Breast epithelium (tissue), 4 donors: ENCODE data around the gene ATP13A2. TPM values are rescaled to one million over a fixed set of nuclear protein-coding genes. Genes with fewer than 3 reads are reported as not detected.

ENCODE experiments used
- DNase-seq, 2 donors: peaks; one replicate each; pipeline ENCODE4 v3.0.0-alpha.2; 2019; ENCODE audit warnings: low spot score in 2 of 2
- H3K27ac ChIP-seq, 2 donors: fragments of 200-600 bp; sonication (generic) in 1 of 2; one replicate each; pipeline ENCODE4 v1.5.1; 2016 to 2019; ENCODE audit warnings: mild to moderate bottlenecking in 1 of 2
- H3K27me3 ChIP-seq, 2 donors: fragments of 200-600 bp; sonication (generic) in 1 of 2; one replicate each; pipeline versions ENCODE4 v1.5.1 to v1.6.0; 2017 to 2019; ENCODE audit warnings: control low read depth in 1 of 2, mild to moderate bottlenecking in 1 of 2
- H3K36me3 ChIP-seq: fragments of 200-600 bp; one replicate; pipeline ENCODE4 v1.5.1; 2019
- H3K4me1 ChIP-seq, 2 donors: fragments of 200-600 bp; sonication (generic); one replicate each; pipeline ENCODE4 v1.5.1; 2016 to 2019; ENCODE audit warnings: control low read depth in 1 of 2
- H3K4me3 ChIP-seq, 3 donors: fragments of 200-600 bp; sonication (generic); 1 replicate in 2 of 3; 2 replicates in 1 of 3; pipeline ENCODE4 v1.5.1; 2016 to 2019; ENCODE audit warnings: mild to moderate bottlenecking in 3 of 3, moderate library complexity in 2 of 3
- H3K9me3 ChIP-seq, 2 donors: fragments of 200-600 bp; sonication (generic) in 1 of 2; one replicate each; pipeline ENCODE4 v1.5.1; 2016 to 2019; ENCODE audit warnings: control low read depth in 1 of 2
- POLR2A ChIP-seq: fragments of 450-650 bp; IDR thresholded peaks from one replicate; pipeline ENCODE4 v1.6.1; 2016; ENCODE audit warnings: antibody characterized with exemption, mild to moderate bottlenecking, moderate library complexity
- POLR2AphosphoS5 ChIP-seq, 3 donors: sonication (generic); formaldehyde crosslinking; IDR thresholded peaks; one replicate each; pipeline ENCODE4 v1.6.1; 2017; ENCODE audit warnings: antibody characterized with exemption in 3 of 3
- intact Hi-C: fragments of 100-400 bp; cut with DNase I; formaldehyde crosslinking; loops from one replicate; pipeline ENCODE4 v1.15.1; 2023; ENCODE audit warnings: low total_unique reads
- total RNA-seq, 3 donors: library from RNA; depleted of rRNA; stranded (reverse); fragments of >200 nt; gene quantifications; one replicate each; pipeline ENCODE4 v1.1.0, GENCODE V29; 2016
- TF ChIP-seq, protein P1 (sequence below), 3 donors: fragments of 450-650 bp; IDR thresholded peaks; one replicate each; pipeline ENCODE4 v1.5.1; 2016 to 2017; ENCODE audit warnings: antibody characterized with exemption in 3 of 3, mild to moderate bottlenecking in 3 of 3, moderate library complexity in 3 of 3

Gene ATP13A2
- total RNA-seq, 3 donors from 2014 or later = 17.3 to 31.5 (median 31.3) TPM

DNA sequence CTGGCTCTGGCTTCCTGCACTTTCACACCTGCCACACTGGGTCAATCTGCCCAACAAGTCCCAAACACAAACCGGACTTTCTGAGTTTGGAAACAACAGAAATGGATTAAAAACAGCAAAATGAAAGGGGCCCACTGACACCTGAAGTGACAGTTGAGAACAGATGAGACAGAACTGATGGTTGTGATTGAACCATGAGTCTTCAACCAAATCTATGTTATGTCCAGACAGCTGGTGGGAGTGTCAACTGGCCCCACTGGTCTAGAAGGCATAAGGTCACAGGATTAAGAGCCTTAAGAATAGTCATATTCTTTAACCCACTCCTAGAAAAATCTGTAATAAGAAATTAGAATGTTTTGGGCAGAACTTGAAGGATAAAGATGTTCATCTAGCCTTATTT, 13.0 kb upstream of the ATP13A2 start:
- Histone ChIP-seq H3K27me3 (no peaks in the 10 kb centered on the region), H3K36me3 (no peaks in the 10 kb centered on the region), H3K4me1 (peaks cover 0 to 10% of the 10 kb centered on the region in 2 donors), H3K27ac (no peak overlapping the region), H3K9me3 (no peaks in the 10 kb centered on the region), H3K4me3 (no peak overlapping the region)
- intact Hi-C loops = no loop called here
- DNase-seq = no peak
- TF ChIP-seq, protein P1, sequence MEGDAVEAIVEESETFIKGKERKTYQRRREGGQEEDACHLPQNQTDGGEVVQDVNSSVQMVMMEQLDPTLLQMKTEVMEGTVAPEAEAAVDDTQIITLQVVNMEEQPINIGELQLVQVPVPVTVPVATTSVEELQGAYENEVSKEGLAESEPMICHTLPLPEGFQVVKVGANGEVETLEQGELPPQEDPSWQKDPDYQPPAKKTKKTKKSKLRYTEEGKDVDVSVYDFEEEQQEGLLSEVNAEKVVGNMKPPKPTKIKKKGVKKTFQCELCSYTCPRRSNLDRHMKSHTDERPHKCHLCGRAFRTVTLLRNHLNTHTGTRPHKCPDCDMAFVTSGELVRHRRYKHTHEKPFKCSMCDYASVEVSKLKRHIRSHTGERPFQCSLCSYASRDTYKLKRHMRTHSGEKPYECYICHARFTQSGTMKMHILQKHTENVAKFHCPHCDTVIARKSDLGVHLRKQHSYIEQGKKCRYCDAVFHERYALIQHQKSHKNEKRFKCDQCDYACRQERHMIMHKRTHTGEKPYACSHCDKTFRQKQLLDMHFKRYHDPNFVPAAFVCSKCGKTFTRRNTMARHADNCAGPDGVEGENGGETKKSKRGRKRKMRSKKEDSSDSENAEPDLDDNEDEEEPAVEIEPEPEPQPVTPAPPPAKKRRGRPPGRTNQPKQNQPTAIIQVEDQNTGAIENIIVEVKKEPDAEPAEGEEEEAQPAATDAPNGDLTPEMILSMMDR (IDR thresholded peaks at IDR 0.05) = no peak
- TF ChIP-seq POLR2A = no peak
- no peak for TF ChIP-seq POLR2AphosphoS5 (IDR thresholded peaks at IDR 0.05)

DNA sequence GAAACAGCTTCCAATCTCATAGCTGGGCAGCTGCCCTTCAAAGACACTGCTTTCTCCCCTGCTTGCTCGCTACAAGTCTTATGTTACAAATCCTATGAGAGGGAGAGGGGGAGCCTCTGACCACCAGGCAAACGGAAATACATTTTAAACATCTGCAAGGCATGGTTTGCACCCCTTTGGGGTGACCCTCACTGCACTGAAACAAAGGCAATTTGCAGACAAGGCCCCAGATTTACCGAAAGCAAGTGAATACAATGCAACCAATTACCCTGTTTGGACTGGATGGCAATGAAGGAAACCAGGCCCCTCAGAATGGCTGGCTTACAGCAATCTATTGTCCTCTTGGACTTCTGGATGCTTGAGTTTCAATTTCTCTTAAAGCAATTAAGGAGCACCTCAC, 11.8 kb upstream of the ATP13A2 start:
- DNase-seq = no peak
- Histone ChIP-seq H3K4me1 (peaks cover 0 to 8% of the 10 kb centered on the region in 2 donors), H3K36me3 (peaks cover 3% of the 10 kb centered on the region), H3K27me3 (no peaks in the 10 kb centered on the region), H3K4me3 (no peak overlapping the region), H3K9me3 (no peaks in the 10 kb centered on the region), H3K27ac (no peak overlapping the region)
- intact Hi-C loops = no loop called here
- TF ChIP-seq POLR2AphosphoS5 (IDR thresholded peaks at IDR 0.05) = no peak
- TF ChIP-seq POLR2A = no peak
- TF ChIP-seq, protein P1 (IDR thresholded peaks at IDR 0.05) = no peak

DNA sequence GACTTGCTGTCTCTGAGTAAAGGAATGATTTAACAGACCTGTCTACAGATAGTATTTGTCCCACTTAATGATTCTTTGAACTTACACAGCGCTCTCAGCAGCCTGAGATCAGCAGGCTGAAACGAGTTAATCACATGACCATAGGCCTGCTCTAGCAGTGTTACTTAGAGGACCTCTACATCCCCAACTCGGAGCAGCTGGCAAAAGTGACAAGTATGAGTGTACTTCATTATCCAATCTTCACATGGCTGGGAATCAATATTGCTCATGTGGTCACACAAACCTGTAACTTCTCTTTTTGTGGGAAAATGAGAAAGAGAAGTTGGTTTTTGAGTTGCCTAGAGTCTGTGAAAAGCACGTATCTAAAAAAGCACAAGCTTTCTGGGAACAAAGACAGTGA, 11.4 kb upstream of the ATP13A2 start:
- H3K27ac ChIP-seq = no peak overlapping the region
- H3K4me1 ChIP-seq = peaks cover 0 to 3% of the 10 kb centered on the region in 2 donors
- intact Hi-C loops = no loop called here
- no peak for TF ChIP-seq POLR2AphosphoS5 (IDR thresholded peaks at IDR 0.05)
- TF ChIP-seq, protein P1 (IDR thresholded peaks at IDR 0.05) = no peak
- TF ChIP-seq POLR2A = no peak
- no peaks in the 10 kb centered on the region for H3K27me3 ChIP-seq
- H3K36me3 ChIP-seq = peaks cover 6% of the 10 kb centered on the region
- DNase-seq = no peak
- H3K9me3 ChIP-seq = no peaks in the 10 kb centered on the region
- no peak overlapping the region for H3K4me3 ChIP-seq

DNA sequence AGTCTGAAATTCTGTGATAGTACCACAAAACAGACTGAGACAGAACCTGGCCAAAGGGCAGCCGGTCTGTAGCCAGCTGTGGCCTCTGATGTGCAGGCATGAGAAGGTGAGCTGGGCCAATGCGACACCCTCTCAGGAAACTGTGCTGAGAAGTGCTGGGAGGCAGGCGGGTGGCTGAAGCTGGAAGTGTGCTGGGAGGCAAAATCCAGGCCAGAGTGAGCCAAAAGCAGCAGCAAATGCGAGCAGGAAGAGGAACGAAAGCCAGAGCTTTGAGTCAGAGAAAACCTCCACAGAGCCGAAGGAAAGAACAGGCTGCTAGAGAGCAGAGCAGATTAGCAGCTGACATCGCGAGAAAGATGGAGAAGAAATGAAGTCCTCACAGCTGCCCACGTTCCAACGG, 10.2 kb upstream of the ATP13A2 start:
- Histone ChIP-seq H3K9me3 (no peaks in the 10 kb centered on the region), H3K4me3 (no peak overlapping the region), H3K27me3 (no peaks in the 10 kb centered on the region), H3K27ac (no peak overlapping the region), H3K36me3 (peaks cover 6% of the 10 kb centered on the region), H3K4me1 (no peaks in the 10 kb centered on the region)
- DNase-seq = no peak
- TF ChIP-seq POLR2AphosphoS5 (IDR thresholded peaks at IDR 0.05) = no peak
- intact Hi-C loops = no loop called here

DNA sequence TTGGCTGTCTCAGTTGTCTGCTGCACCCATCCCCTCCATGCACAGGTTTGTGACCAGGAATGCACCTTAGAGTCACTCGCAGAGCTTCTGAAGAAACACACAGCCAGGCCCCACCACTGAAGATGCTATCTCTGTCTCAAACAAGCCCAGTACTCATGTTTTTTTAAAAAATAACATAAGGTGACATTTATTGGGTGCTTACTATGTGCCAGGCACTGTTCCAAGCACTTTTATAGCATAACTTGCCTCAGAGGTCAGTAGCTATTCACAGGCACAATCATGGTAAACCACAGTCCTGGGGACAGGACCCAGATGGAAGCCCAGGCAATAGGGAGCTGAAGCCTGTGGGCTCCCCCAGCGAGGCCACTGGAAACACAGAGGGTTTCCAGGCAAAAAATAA, 8.8 kb upstream of the ATP13A2 start:
- Histone ChIP-seq H3K36me3 (peaks cover 6% of the 10 kb centered on the region), H3K4me3 (no peak overlapping the region), H3K4me1 (no peaks in the 10 kb centered on the region), H3K27ac (no peak overlapping the region), H3K27me3 (no peaks in the 10 kb centered on the region), H3K9me3 (no peaks in the 10 kb centered on the region)
- DNase-seq = no peak
- intact Hi-C loops = no loop called here
- TF ChIP-seq, protein P1 (IDR thresholded peaks at IDR 0.05) = no peak
- no peak for TF ChIP-seq POLR2AphosphoS5 (IDR thresholded peaks at IDR 0.05)

DNA sequence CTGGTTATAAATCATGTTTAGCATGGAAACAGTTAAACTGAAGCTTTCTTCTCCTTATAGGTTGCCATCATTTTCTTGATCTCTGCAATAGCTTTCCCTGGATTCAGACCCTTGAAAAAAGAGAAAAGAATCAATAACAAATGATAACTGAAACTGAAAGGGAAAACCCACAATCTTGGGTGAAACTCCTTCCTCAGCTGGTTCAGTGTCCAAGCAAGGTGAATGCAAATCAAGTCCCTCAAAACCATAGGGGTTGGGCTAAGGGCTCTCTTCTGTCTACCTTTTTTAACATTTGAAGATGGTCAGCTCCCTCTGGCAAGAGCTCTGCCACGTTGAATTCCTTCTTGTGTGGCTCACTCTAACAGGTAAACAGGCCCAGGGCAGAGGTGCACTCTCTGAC, 7.1 kb upstream of the ATP13A2 start:
- Histone ChIP-seq H3K27ac (no peak overlapping the region), H3K36me3 (peaks cover 6% of the 10 kb centered on the region), H3K4me1 (peaks cover 0 to under 1% of the 10 kb centered on the region in 2 donors), H3K27me3 (no peaks in the 10 kb centered on the region), H3K4me3 (no peak overlapping the region), H3K9me3 (no peaks in the 10 kb centered on the region)
- intact Hi-C loops = no loop called here
- no peak for DNase-seq
- TF ChIP-seq POLR2AphosphoS5 (IDR thresholded peaks at IDR 0.05) (no peak), POLR2A (no peak)
- TF ChIP-seq, protein P1 (IDR thresholded peaks at IDR 0.05) = no peak
